Stimulated activated CD4-positive, alpha-beta T cell treated with anti-CD3 and anti-CD28 coated beads, Interleukin-4, amount 100 ng/mL, for 24 hours (primary cell): Measurements from ENCODE around the gene PRR22.

Experiments
- DNase-seq: peaks from one replicate; pipeline ENCODE4 v3.0.0-alpha.2; 2020

PRR22 gene

GRCh38 chr19:5811117-5811516, 26.6 kb upstream of the PRR22 start:
- no peak for DNase-seq

- DNase-seq = no peak
Observed at GRCh38 chr19:5809469-5809868, 24.9 kb upstream of the PRR22 start.

GRCh38 chr19:5809053-5809452, 24.5 kb upstream of the PRR22 start:
- DNase-seq = no peak

GRCh38 chr19:5808120-5808816, 23.7 kb upstream of the PRR22 start:
- DNase-seq = no peak

GRCh38 chr19:5806905-5807304, 22.4 kb upstream of the PRR22 start:
- DNase-seq = no peak

GRCh38 chr19:5806133-5806489, 21.6 kb upstream of the PRR22 start:
- DNase-seq = no peak

- peak; percentile 64 for DNase-seq
Observed at GRCh38 chr19:5805462-5806132, 21.1 kb upstream of the PRR22 start.

GRCh38 chr19:5804516-5805461, 20.2 kb upstream of the PRR22 start, which contains the start of gene NRTN:
TSS of gene NRTN (plus strand) at chr19:5805067. CDS start at chr19:5824166, 19,099 bp downstream.
- DNase-seq = peak; percentile 35

- DNase-seq = peak; percentile 92
Observed at GRCh38 chr19:5803752-5804515, 19.4 kb upstream of the PRR22 start.

GRCh38 chr19:5803441-5803751, 18.9 kb upstream of the PRR22 start:
- no peak for DNase-seq

GRCh38 chr19:5801796-5802619, 17.5 kb upstream of the PRR22 start:
- DNase-seq = no peak

GRCh38 chr19:5800361-5801270, 16.1 kb upstream of the PRR22 start:
- no peak for DNase-seq

GRCh38 chr19:5799247-5800241, 15.0 kb upstream of the PRR22 start:
- DNase-seq = no peak

GRCh38 chr19:5798244-5798643, 13.7 kb upstream of the PRR22 start:
- no peak for DNase-seq

GRCh38 chr19:5795382-5795919, 10.9 kb upstream of the PRR22 start:
- DNase-seq = no peak

- DNase-seq = no peak
Observed at GRCh38 chr19:5793188-5793587, 8.6 kb upstream of the PRR22 start.

GRCh38 chr19:5792224-5792623, 7.7 kb upstream of the PRR22 start:
- no peak for DNase-seq

- DNase-seq = peak; percentile 97
Observed at GRCh38 chr19:5790559-5791520, 6.3 kb upstream of the PRR22 start, which contains the start of gene DUS3L. TSS of gene DUS3L (minus strand) at chr19:5791163. CDS start at chr19:5791141, 22 bp downstream.
